ENCODE measurements around the gene BDKRB2. TPM values are rescaled to one million over a fixed set of nuclear protein-coding genes. Genes with fewer than 3 reads are reported as not detected.

Gene BDKRB2
- total RNA-seq, 1 donor from 2014 or later = 0.29 TPM

DNA sequence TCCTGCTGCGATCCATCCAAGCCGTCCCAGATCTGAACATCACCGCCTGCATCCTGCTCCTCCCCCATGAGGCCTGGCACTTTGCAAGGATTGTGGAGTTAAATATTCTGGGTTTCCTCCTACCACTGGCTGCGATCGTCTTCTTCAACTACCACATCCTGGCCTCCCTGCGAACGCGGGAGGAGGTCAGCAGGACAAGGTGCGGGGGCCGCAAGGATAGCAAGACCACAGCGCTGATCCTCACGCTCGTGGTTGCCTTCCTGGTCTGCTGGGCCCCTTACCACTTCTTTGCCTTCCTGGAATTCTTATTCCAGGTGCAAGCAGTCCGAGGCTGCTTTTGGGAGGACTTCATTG lies 59.5 kb downstream of the BDKRB2 start:
- TF ChIP-seq, protein P1, sequence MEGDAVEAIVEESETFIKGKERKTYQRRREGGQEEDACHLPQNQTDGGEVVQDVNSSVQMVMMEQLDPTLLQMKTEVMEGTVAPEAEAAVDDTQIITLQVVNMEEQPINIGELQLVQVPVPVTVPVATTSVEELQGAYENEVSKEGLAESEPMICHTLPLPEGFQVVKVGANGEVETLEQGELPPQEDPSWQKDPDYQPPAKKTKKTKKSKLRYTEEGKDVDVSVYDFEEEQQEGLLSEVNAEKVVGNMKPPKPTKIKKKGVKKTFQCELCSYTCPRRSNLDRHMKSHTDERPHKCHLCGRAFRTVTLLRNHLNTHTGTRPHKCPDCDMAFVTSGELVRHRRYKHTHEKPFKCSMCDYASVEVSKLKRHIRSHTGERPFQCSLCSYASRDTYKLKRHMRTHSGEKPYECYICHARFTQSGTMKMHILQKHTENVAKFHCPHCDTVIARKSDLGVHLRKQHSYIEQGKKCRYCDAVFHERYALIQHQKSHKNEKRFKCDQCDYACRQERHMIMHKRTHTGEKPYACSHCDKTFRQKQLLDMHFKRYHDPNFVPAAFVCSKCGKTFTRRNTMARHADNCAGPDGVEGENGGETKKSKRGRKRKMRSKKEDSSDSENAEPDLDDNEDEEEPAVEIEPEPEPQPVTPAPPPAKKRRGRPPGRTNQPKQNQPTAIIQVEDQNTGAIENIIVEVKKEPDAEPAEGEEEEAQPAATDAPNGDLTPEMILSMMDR (conservative IDR thresholded peaks at IDR 0.05; ENCODE audit: low read depth, low read length) = no peak
- DNase-seq (ENCODE audit: low read depth) = no peak
- H3K4me3 ChIP-seq (ENCODE audit: low read depth, low read length) = no peak overlapping the region

DNA sequence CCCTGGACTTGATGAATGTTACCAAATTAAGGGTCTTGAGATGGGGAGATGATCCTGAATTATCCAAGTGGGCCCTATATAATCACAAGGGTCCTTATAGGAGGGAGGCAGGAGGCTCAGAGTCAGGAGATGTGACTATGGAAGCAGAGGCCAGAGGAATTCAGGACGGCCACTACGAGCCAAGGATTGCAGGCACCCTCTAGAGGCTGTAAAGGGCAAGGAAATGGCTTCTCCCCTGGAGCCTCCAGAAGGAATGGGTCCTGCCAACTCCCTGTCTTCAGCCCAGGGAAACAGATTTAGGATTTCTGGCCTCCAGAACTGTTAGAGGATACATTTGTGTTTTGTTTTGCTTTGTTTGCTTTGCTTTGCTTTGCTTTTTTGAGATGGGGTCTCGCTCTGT lies 60.2 kb downstream of the BDKRB2 start:
- no peak for DNase-seq (ENCODE audit: low read depth)
- no peak overlapping the region for H3K4me3 ChIP-seq (ENCODE audit: low read depth, low read length)
- TF ChIP-seq, protein P1 (conservative IDR thresholded peaks at IDR 0.05; ENCODE audit: low read depth, low read length) = peak; percentile 50

DNA sequence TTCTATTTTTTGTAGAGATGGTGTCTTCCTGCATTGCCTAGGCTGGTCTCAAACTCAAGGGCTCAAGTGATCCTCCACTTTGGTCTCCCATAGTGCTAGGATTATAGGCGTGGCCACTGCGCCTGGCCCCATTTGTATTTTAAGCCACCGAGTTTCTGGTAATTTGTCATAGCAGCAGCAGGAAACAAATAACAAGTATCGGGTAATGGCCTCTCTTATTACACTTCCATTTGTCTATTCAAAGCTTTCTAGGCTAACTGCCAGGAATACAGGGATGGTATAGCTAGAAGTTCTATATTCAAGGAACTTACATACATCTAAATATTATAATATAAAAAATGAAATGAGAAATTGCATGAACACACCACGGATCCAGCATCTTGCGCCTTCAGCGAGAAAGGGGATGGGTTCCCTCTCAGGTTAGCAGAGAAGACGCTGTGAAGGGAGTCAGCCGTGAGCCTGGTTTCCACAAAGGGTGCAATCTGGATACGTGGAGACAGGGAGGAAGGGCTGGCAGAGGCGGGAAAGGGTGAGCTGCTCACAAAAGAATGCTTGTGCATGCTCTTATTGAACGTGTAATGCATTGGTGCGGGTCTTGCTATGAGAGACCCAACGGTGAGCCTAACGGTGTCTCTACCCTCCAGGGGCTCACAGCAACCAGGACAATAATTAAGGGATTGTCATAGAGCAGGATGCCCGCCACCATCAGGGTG lies 60.9 kb downstream of the BDKRB2 start:
- no peak for DNase-seq (ENCODE audit: low read depth)
- TF ChIP-seq, protein P1 (conservative IDR thresholded peaks at IDR 0.05; ENCODE audit: low read depth, low read length) = no peak
- H3K4me3 ChIP-seq (ENCODE audit: low read depth, low read length) = no peak overlapping the region

DNA sequence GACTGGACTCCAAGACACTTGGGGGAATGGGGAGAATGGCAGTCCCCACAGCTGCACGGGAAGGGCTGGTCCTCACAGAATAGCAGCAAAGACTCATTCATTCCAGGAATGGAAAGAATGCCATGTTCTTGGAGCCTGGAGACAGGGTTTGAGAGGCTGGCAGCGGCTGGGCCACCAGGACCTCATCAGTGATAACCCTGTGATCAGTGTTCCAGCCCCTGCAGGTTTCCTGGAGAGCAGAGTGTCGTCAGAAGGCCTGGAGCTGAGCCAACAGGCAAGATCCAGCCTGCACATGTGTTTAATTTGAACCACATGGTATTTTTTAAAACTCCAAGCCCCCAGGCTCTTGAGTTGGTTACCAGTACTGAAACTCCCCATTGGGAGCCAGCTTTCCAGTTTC lies 62.7 kb downstream of the BDKRB2 start:
- H3K4me3 ChIP-seq (ENCODE audit: low read depth, low read length) = no peak overlapping the region
- DNase-seq (ENCODE audit: low read depth) = no peak
- TF ChIP-seq, protein P1 (conservative IDR thresholded peaks at IDR 0.05; ENCODE audit: low read depth, low read length) = no peak

DNA sequence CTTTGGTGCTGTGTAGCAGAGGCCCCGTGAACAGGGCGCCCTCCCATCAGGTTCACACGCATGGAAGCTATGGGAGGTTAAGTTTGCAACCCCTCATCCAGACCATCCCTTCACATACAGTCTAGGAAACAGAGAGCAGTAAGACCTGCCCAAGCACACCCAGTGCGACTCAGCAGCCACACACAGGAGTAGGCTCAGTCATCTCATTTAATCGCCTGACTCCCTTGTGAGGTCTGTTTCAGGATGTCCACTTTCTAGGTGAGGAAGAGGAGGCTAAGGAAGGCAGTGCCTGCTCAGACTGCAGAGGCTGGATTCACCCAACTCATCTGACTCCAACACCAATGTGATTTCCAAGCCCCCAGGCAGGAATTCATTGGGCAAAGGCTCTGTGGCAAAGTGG lies 63.3 kb downstream of the BDKRB2 start:
- TF ChIP-seq, protein P1 (conservative IDR thresholded peaks at IDR 0.05; ENCODE audit: low read depth, low read length) = no peak
- peak overlapping the region; percentile 31 for H3K4me3 ChIP-seq (ENCODE audit: low read depth, low read length)
- DNase-seq (ENCODE audit: low read depth) = no peak

DNA sequence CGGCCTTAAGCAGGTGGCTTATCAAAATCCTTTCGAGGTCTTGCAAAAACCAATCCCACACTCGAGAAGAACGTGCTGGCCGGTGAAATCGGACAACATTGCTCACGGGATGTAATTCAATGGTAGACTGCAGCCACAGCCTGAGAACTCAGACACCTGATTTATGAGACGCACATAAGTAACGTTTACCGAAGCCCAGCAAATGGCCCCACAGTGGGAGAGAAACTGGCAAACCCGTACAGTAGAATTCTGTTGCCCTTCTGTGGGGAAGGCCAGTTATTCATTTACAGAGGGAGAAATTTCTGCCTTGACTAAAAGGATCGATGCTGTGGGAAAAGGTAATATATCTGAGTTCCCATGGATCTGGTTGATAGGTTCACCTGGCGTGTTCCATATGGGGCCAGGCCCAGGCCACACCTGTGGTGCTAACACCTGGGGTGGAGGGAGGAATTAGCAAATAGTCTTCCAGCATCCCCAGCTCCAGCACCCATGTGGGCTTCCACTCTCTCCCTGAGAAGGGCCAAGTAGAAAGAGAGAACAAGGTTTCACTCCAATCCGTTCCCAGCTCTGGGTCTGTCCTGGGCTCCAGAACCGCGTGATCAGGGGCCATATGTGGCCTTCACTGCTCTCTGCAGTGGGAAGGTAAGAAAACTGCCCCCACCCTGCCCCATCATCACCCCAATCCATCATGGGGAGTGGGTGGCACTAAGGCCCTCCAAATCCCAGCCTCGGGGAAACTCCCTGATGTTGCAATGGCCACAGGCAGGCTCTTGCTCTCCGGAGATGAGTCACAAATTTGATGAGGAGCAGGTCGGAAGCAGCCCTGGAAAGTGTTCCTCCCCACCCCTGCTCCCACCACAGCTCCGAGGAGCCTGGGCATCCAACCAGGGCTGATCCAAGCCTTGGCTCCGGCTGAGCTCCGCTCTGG lies 64.1 kb downstream of the BDKRB2 start:
- TF ChIP-seq, protein P1 (conservative IDR thresholded peaks at IDR 0.05; ENCODE audit: low read depth, low read length) = no peak
- H3K4me3 ChIP-seq (ENCODE audit: low read depth, low read length) = peak overlapping the region; percentile 31
- peak; percentile 78 for DNase-seq (ENCODE audit: low read depth)
